Forelimb muscle (tissue), 1 donor: ENCODE results near the gene LDB2. TPM values are rescaled to one million over a fixed set of nuclear protein-coding genes. Genes with fewer than 3 reads are reported as not detected.

Experiments used
- DNase-seq: peaks from one replicate; pipeline ENCODE4 v3.0.0-alpha.2; 2013; ENCODE audit warnings: low read depth
- polyA plus RNA-seq: library from polyadenylated mRNA; unstranded; fragments of 120-200 nt; gene quantifications from one replicate; pipeline ENCODE4 v1.2.1, GENCODE V29; 2013; ENCODE audit not compliant: insufficient read length

Gene LDB2
- polyA plus RNA-seq, 1 donor, result 36.6 TPM

- DNase-seq, result no peak
These were observed 140.2 kb downstream of the LDB2 start for GRCh38 chr4:16758255-16758654.

GRCh38 chr4:16757080-16757521, 141.3 kb downstream of the LDB2 start:
- DNase-seq, result no peak

- no peak for DNase-seq
These were observed 144.3 kb downstream of the LDB2 start for GRCh38 chr4:16754104-16754503.

GRCh38 chr4:16752150-16752549, 146.3 kb downstream of the LDB2 start:
- no peak for DNase-seq

GRCh38 chr4:16750882-16751642, 147.4 kb downstream of the LDB2 start:
- no peak for DNase-seq

- no peak for DNase-seq
These were observed 148.2 kb downstream of the LDB2 start for GRCh38 chr4:16750216-16750615.

- DNase-seq, result no peak
These were observed 152.6 kb downstream of the LDB2 start for GRCh38 chr4:16745887-16746286.

- no peak for DNase-seq
These were observed 153.3 kb downstream of the LDB2 start for GRCh38 chr4:16745009-16745635.

- no peak for DNase-seq
These were observed 157.2 kb downstream of the LDB2 start for GRCh38 chr4:16741287-16741686.

- no peak for DNase-seq
These were observed 158.3 kb downstream of the LDB2 start for GRCh38 chr4:16739997-16740624.

GRCh38 chr4:16738558-16738957, 159.9 kb downstream of the LDB2 start:
- DNase-seq, result no peak

GRCh38 chr4:16733509-16733908, 164.9 kb downstream of the LDB2 start:
- no peak for DNase-seq

GRCh38 chr4:16732741-16733140, 165.7 kb downstream of the LDB2 start:
- no peak for DNase-seq

GRCh38 chr4:16731776-16732380, 166.6 kb downstream of the LDB2 start:
- DNase-seq, result no peak

- DNase-seq, result no peak
These were observed 167.8 kb downstream of the LDB2 start for GRCh38 chr4:16730522-16731205.

- DNase-seq, result no peak
These were observed 169.1 kb downstream of the LDB2 start for GRCh38 chr4:16729336-16729735.

- no peak for DNase-seq
These were observed 169.6 kb downstream of the LDB2 start for GRCh38 chr4:16728849-16729248.

GRCh38 chr4:16728111-16728510, 170.3 kb downstream of the LDB2 start:
- DNase-seq, result no peak

GRCh38 chr4:16727218-16727617, 171.2 kb downstream of the LDB2 start:
- no peak for DNase-seq

GRCh38 chr4:16726368-16727050, 171.9 kb downstream of the LDB2 start:
- DNase-seq, result no peak

- DNase-seq, result no peak
These were observed 173.2 kb downstream of the LDB2 start for GRCh38 chr4:16725252-16725651.
